GM12878 (cell line): ENCODE results near the gene SRSF12. TPM values are rescaled to one million over a fixed set of nuclear protein-coding genes. Genes with fewer than 3 reads are reported as not detected.

Source experiments
- ATAC-seq: fragments of 200-7000 bp; cut with Tn5 transposase; 3 replicates; pipeline ENCODE4 v1.9.1; 2020; ENCODE audit warnings: mild to moderate bottlenecking, moderate library complexity
- BruUV-seq: library from RNA; stranded (reverse); fragments of 400-500 nt; replicated peaks from 2 replicates; lab custom pipeline; 2021; lab: Mats Ljungman, UMichigan
- CTCF ChIA-PET: fragments of 300-600 bp; sonication (Branson Sonifier 250); formaldehyde crosslinking; extraction: SDS; loops from one replicate; lab custom pipeline; 2021; ENCODE audit warnings: inconsistent platforms; lab: Yijun Ruan, JAX
- POLR2A ChIA-PET: fragments of 350-600 bp; formaldehyde crosslinking; extraction: SDS; loops from one replicate; lab custom pipeline; 2021; ENCODE audit warnings: inconsistent platforms; lab: Charles Lee
- RAD21 ChIA-PET: fragments of 300-600 bp; sonication (Branson Sonifier 250); formaldehyde crosslinking; loops from one replicate; lab custom pipeline; 2023; ENCODE audit warnings: antibody characterized with exemption; ENCODE audit not compliant: unreplicated experiment; lab: Charles Lee
- SMC1A ChIA-PET: fragments of 300-600 bp; sonication (Branson Sonifier 250); formaldehyde crosslinking; loops from one replicate; lab custom pipeline; 2023; ENCODE audit not compliant: unreplicated experiment, uncharacterized antibody; lab: Charles Lee
- DNase-seq: peaks from one replicate; pipeline ENCODE4 v3.0.0-alpha.2; 2011; ENCODE audit warnings: low read depth, low spot score
- FAIRE-seq: peaks from 3 replicates; lab custom pipeline; 2011; peaks lifted over from hg19 to GRCh38; lab: Jason Lieb, UNC
- H2AFZ ChIP-seq: 2 replicates; pipeline ENCODE4 v1.6.0; 2011; ENCODE audit warnings: low read depth, low read length, control low read depth; ENCODE audit not compliant: control insufficient read depth
- H3K27ac ChIP-seq: 2 replicates; pipeline ENCODE4 v1.5.1; 2011; ENCODE audit warnings: control low read depth; ENCODE audit not compliant: control insufficient read depth, insufficient read depth
- H3K27me3 ChIP-seq, 2 experiments: replicated peaks in 1 of 2; 2 replicates each; pipeline versions ENCODE4 v1.6.0 to v1.6.1; 2011; ENCODE audit warnings: low read length in 1 of 2; ENCODE audit not compliant: control insufficient read depth in 2 of 2, insufficient read depth in 2 of 2
- H3K36me3 ChIP-seq, 2 experiments: 2 replicates each; pipeline ENCODE4 v1.5.1; 2011; ENCODE audit warnings: low read length in 1 of 2; ENCODE audit not compliant: control insufficient read depth in 2 of 2, insufficient read depth in 2 of 2
- H3K4me1 ChIP-seq: 2 replicates; pipeline ENCODE4 v1.6.1; 2011; ENCODE audit warnings: mild to moderate bottlenecking, low read length, moderate library complexity, mixed read lengths; ENCODE audit not compliant: control insufficient read depth, insufficient read depth
- H3K4me2 ChIP-seq: 2 replicates; pipeline ENCODE4 v1.6.0; 2011; ENCODE audit warnings: control low read depth; ENCODE audit not compliant: control insufficient read depth, insufficient read depth
- H3K4me3 ChIP-seq: fragments of 200-600 bp; sonication (generic); 2 replicates; pipeline ENCODE4 v1.5.1; 2016
- H3K79me2 ChIP-seq: 2 replicates; pipeline ENCODE4 v1.6.0; 2011; ENCODE audit warnings: low read length; ENCODE audit not compliant: control insufficient read depth, insufficient read depth
- H3K9ac ChIP-seq: 2 replicates; pipeline ENCODE4 v1.8.0; 2011; ENCODE audit warnings: low read length, control low read depth, mixed read lengths; ENCODE audit not compliant: control insufficient read depth, insufficient read depth
- H3K9me3 ChIP-seq: replicated peaks from 3 replicates; pipeline ENCODE4 v1.5.1; 2011; ENCODE audit warnings: mild to moderate bottlenecking, low read length; ENCODE audit not compliant: control insufficient read depth, insufficient read depth
- H4K20me1 ChIP-seq: 2 replicates; pipeline ENCODE4 v1.6.0; 2011; ENCODE audit not compliant: control insufficient read depth, insufficient read depth
- CREB1 ChIP-seq: IDR thresholded peaks from 2 replicates; pipeline ENCODE4 v1.6.1; 2012; ENCODE audit warnings: low read depth, mild to moderate bottlenecking, inconsistent platforms
- ESRRA ChIP-seq: IDR thresholded peaks from 2 replicates; pipeline ENCODE4 v1.6.1; 2012; ENCODE audit warnings: mild to moderate bottlenecking, low read length, improper control_type of control experiment
- FOXK2 ChIP-seq: fragments of 450-650 bp; IDR thresholded peaks from 2 replicates; pipeline ENCODE4 v1.6.1; 2017; ENCODE audit warnings: mild to moderate bottlenecking, moderate library complexity
- FOXM1 ChIP-seq: IDR thresholded peaks from 2 replicates; pipeline ENCODE4 v1.6.1; 2012; ENCODE audit warnings: low read depth, mild to moderate bottlenecking, inconsistent platforms, low read length, moderate library complexity
- HSF1 ChIP-seq: fragments of 150-350 bp; IDR thresholded peaks from 2 replicates; pipeline ENCODE4 v1.6.1; 2014; ENCODE audit warnings: mild to moderate bottlenecking, low read depth, low read length
- KLF5 ChIP-seq: fragments of 450-650 bp; IDR thresholded peaks from 2 replicates; pipeline ENCODE4 v1.6.1; 2014; ENCODE audit warnings: mild to moderate bottlenecking; ENCODE audit not compliant: partially characterized antibody
- MTA3 ChIP-seq: IDR thresholded peaks from 2 replicates; pipeline ENCODE4 v1.6.1; 2012; ENCODE audit warnings: low read length, inconsistent platforms, borderline replicate concordance
- MYB ChIP-seq: fragments of 150-350 bp; IDR thresholded peaks from 2 replicates; pipeline ENCODE4 v1.6.1; 2014; ENCODE audit warnings: mild to moderate bottlenecking, low read depth, low read length, borderline replicate concordance
- NFXL1 ChIP-seq: fragments of 450-650 bp; IDR thresholded peaks from 2 replicates; pipeline ENCODE4 v1.6.1; 2017; ENCODE audit warnings: antibody characterized with exemption, mild to moderate bottlenecking, borderline replicate concordance
- NR2C1 ChIP-seq: fragments of 450-650 bp; IDR thresholded peaks from 2 replicates; pipeline ENCODE4 v1.6.1; 2017; ENCODE audit warnings: antibody characterized with exemption, mild to moderate bottlenecking, moderate library complexity
- SPI1 ChIP-seq: IDR thresholded peaks from 2 replicates; pipeline ENCODE4 v1.6.1; 2011; ENCODE audit warnings: low read depth, mild to moderate bottlenecking, low read length, moderate library complexity, borderline replicate concordance; ENCODE audit not compliant: insufficient read depth
- WGBS: methylation state at CpG from one replicate; pipeline ENCODE4 v1.1.6; 2016; ENCODE audit warnings: low lambda C conversion rate; ENCODE audit not compliant: insufficient replicate concordance, insufficient coverage; ENCODE audit errors: missing lambda C conversion rate; 5-methylcytosine and 5-hydroxymethylcytosine counted together
- in situ Hi-C: fragments of 300-500 bp; cut with MboI; formaldehyde crosslinking; loops from 9 replicates; pipeline ENCODE4 v1.14.3; 2018; ENCODE audit warnings: mixed read lengths
- intact Hi-C: fragments of 100-400 bp; cut with micrococcal nuclease; formaldehyde crosslinking; loops from one replicate; pipeline ENCODE4 v1.14.2; 2022; ENCODE audit not compliant: unreplicated experiment
- polyA plus RNA-seq, 11 experiments: library from polyadenylated mRNA; depleted of rRNA in 4 of 11; unstranded in 6 of 11; stranded (reverse) in 5 of 11; fragments of >200 nt; fragmentation: Nextera tagmentation in 4 of 11; fragmentation: Illumina TruSeq in 1 of 11; extraction: Ambion mirVana in 4 of 11; extraction: Trizol in 1 of 11; gene quantifications; 1 replicate in 1 of 11; 2 replicates in 10 of 11; pipeline versions ENCODE4 v1.2.1 to v1.2.3, GENCODE V29; 2011 to 2016; ENCODE audit warnings: inconsistent platforms in 2 of 11, missing spikeins in 2 of 11, low read depth in 1 of 11
- total RNA-seq, 4 experiments: library from RNA; depleted of rRNA in 3 of 4; stranded (reverse); fragments of >200 nt in 3 of 4; fragmentation: Illumina TruSeq in 1 of 4; extraction: Trizol in 1 of 4; gene quantifications; 2 replicates each; pipeline versions ENCODE4 v1.2.1 to v1.2.3, GENCODE V29; 2013 to 2021
- TF ChIP-seq, protein P1 (sequence below): IDR thresholded peaks from 2 replicates; pipeline ENCODE4 v1.6.1; 2012; ENCODE audit warnings: improper control_type of control experiment, low read depth, low read length; ENCODE audit not compliant: insufficient replicate concordance
- TF ChIP-seq, protein P2 (sequence below): fragments of 450-650 bp; IDR thresholded peaks from 2 replicates; pipeline ENCODE4 v1.6.1; 2017; ENCODE audit warnings: borderline replicate concordance

The SRSF12 gene
- total and polyA plus RNA-seq, 10 of the 15 experiments (the other 5 are each of a cell fraction or from before 2014, with no cell fraction given), result 0.03 to 0.23 TPM; not detected in 8

GRCh38 chr6:89139509-89140346, 21.9 kb upstream of the SRSF12 start:
- ChIA-PET POLR2A (interaction anchor here (0.6 kb wide), 1 partner anchor 16 kb away, joined by 4 read pairs; no protein-coding TSS in a partner anchor), CTCF (interaction anchor here (0.7 to 0.8 kb wide), 2 partner anchors 20 to 226 kb away, joined by 3 to 5 read pairs; no protein-coding TSS in a partner anchor), RAD21 (no interaction called here), SMC1A (interaction anchor here (1.6 kb wide), 1 partner anchor 157 kb away, joined by 5 read pairs; no protein-coding TSS in a partner anchor)
- H2AFZ ChIP-seq, result no peak overlapping the region
- no peaks in the 10 kb centered on the region for H3K36me3 ChIP-seq
- no peaks in the 10 kb centered on the region for H4K20me1 ChIP-seq
- H3K27me3 ChIP-seq, result no peaks in the 10 kb centered on the region
- no peak overlapping the region for H3K4me2 ChIP-seq
- ATAC-seq (no peak), FAIRE-seq (no peak), DNase-seq (no peak)
- peaks cover 4% of the 10 kb centered on the region; the same call in 1 of the 2 replicates for H3K4me1 ChIP-seq
- H3K79me2 ChIP-seq, result no peaks in the 10 kb centered on the region
- no peak overlapping the region for H3K4me3 ChIP-seq
- no TSS peak for BruUV-seq
- in situ Hi-C loops, result no loop called here
- intact Hi-C loops, result no loop called here
- no peak overlapping the region for H3K27ac ChIP-seq
- H3K9me3 ChIP-seq, result no peaks in the 10 kb centered on the region; the same call in 2 of the 3 replicates
- H3K9ac ChIP-seq, result no peak overlapping the region
- 72% methylated on average over 5 of the region's 5 CpGs for WGBS
- no peak for TF ChIP-seq HSF1
- no peak for TF ChIP-seq ESRRA
- TF ChIP-seq MYB, result no peak
- no peak for TF ChIP-seq NFXL1
- TF ChIP-seq FOXM1, result no peak
- TF ChIP-seq SPI1, result no peak
- no peak for TF ChIP-seq CREB1
- TF ChIP-seq, protein P1, sequence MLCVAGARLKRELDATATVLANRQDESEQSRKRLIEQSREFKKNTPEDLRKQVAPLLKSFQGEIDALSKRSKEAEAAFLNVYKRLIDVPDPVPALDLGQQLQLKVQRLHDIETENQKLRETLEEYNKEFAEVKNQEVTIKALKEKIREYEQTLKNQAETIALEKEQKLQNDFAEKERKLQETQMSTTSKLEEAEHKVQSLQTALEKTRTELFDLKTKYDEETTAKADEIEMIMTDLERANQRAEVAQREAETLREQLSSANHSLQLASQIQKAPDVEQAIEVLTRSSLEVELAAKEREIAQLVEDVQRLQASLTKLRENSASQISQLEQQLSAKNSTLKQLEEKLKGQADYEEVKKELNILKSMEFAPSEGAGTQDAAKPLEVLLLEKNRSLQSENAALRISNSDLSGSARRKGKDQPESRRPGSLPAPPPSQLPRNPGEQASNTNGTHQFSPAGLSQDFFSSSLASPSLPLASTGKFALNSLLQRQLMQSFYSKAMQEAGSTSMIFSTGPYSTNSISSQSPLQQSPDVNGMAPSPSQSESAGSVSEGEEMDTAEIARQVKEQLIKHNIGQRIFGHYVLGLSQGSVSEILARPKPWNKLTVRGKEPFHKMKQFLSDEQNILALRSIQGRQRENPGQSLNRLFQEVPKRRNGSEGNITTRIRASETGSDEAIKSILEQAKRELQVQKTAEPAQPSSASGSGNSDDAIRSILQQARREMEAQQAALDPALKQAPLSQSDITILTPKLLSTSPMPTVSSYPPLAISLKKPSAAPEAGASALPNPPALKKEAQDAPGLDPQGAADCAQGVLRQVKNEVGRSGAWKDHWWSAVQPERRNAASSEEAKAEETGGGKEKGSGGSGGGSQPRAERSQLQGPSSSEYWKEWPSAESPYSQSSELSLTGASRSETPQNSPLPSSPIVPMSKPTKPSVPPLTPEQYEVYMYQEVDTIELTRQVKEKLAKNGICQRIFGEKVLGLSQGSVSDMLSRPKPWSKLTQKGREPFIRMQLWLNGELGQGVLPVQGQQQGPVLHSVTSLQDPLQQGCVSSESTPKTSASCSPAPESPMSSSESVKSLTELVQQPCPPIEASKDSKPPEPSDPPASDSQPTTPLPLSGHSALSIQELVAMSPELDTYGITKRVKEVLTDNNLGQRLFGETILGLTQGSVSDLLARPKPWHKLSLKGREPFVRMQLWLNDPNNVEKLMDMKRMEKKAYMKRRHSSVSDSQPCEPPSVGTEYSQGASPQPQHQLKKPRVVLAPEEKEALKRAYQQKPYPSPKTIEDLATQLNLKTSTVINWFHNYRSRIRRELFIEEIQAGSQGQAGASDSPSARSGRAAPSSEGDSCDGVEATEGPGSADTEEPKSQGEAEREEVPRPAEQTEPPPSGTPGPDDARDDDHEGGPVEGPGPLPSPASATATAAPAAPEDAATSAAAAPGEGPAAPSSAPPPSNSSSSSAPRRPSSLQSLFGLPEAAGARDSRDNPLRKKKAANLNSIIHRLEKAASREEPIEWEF, result no peak
- TF ChIP-seq KLF5, result no peak
- no peak for TF ChIP-seq NR2C1
- TF ChIP-seq, protein P2, sequence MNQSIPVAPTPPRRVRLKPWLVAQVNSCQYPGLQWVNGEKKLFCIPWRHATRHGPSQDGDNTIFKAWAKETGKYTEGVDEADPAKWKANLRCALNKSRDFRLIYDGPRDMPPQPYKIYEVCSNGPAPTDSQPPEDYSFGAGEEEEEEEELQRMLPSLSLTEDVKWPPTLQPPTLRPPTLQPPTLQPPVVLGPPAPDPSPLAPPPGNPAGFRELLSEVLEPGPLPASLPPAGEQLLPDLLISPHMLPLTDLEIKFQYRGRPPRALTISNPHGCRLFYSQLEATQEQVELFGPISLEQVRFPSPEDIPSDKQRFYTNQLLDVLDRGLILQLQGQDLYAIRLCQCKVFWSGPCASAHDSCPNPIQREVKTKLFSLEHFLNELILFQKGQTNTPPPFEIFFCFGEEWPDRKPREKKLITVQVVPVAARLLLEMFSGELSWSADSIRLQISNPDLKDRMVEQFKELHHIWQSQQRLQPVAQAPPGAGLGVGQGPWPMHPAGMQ, result no peak
- TF ChIP-seq FOXK2, result no peak
- no peak for TF ChIP-seq MTA3
